Spinal cord (tissue), 10 donors: ENCODE data around the gene PVALEF. TPM values are rescaled to one million over a fixed set of nuclear protein-coding genes. Genes with fewer than 3 reads are reported as not detected.

Source experiments
- DNase-seq, 6 donors: peaks; one replicate each; pipeline versions ENCODE4 v3.0.0 to v3.0.0-alpha.2; 2013 to 2015; ENCODE audit warnings: low spot score in 6 of 6, low read depth in 4 of 6
- H3K27ac ChIP-seq: one replicate; pipeline ENCODE4 v1.5.1; 2013; ENCODE audit warnings: low read depth, low read length, control low read depth
- H3K27me3 ChIP-seq: one replicate; pipeline ENCODE4 v1.6.1; 2013; ENCODE audit warnings: low read length; ENCODE audit not compliant: control insufficient read depth, insufficient read depth
- H3K36me3 ChIP-seq: one replicate; pipeline ENCODE4 v1.6.1; 2013; ENCODE audit warnings: low read length; ENCODE audit not compliant: control insufficient read depth, insufficient read depth
- H3K4me1 ChIP-seq: one replicate; pipeline ENCODE4 v1.6.1; 2013; ENCODE audit warnings: low read length; ENCODE audit not compliant: control insufficient read depth, insufficient read depth
- H3K4me3 ChIP-seq: one replicate; pipeline ENCODE4 v1.5.1; 2013; ENCODE audit warnings: low read depth, low read length, control low read depth
- H3K9me3 ChIP-seq: one replicate; pipeline ENCODE4 v1.6.1; 2013; ENCODE audit warnings: low read length; ENCODE audit not compliant: control insufficient read depth, insufficient read depth
- WGBS: methylation state at CpG from one replicate; pipeline ENCODE4 v1.1.5; 2013; ENCODE audit warnings: missing lambda C conversion rate; ENCODE audit not compliant: insufficient coverage; 5-methylcytosine and 5-hydroxymethylcytosine counted together
- polyA plus RNA-seq, 2 donors: library from polyadenylated mRNA; unstranded; fragments of 120-200 nt; gene quantifications; one replicate each; pipeline ENCODE4 v1.2.1, GENCODE V29; 2013; ENCODE audit not compliant: insufficient read length in 2 of 2
- total RNA-seq, 2 donors: library from RNA; depleted of rRNA in 1 of 2; stranded (reverse); fragments of 120-200 nt in 1 of 2; fragments of >200 nt in 1 of 2; gene quantifications; one replicate each; pipeline versions ENCODE4 v1.2.3 to v1.2.4, GENCODE V29; 2013 to 2014
- donor health status: healthy.

PVALEF gene
- total and polyA plus RNA-seq, 4 donors = 0.11 to 0.90 (median 0.73) TPM; not detected in 1

- peak overlapping the region; percentile 15 for H3K27ac ChIP-seq
Observed at GRCh38 chr17:81120695-81121621, 44.3 kb upstream of the PVALEF start.

DNA sequence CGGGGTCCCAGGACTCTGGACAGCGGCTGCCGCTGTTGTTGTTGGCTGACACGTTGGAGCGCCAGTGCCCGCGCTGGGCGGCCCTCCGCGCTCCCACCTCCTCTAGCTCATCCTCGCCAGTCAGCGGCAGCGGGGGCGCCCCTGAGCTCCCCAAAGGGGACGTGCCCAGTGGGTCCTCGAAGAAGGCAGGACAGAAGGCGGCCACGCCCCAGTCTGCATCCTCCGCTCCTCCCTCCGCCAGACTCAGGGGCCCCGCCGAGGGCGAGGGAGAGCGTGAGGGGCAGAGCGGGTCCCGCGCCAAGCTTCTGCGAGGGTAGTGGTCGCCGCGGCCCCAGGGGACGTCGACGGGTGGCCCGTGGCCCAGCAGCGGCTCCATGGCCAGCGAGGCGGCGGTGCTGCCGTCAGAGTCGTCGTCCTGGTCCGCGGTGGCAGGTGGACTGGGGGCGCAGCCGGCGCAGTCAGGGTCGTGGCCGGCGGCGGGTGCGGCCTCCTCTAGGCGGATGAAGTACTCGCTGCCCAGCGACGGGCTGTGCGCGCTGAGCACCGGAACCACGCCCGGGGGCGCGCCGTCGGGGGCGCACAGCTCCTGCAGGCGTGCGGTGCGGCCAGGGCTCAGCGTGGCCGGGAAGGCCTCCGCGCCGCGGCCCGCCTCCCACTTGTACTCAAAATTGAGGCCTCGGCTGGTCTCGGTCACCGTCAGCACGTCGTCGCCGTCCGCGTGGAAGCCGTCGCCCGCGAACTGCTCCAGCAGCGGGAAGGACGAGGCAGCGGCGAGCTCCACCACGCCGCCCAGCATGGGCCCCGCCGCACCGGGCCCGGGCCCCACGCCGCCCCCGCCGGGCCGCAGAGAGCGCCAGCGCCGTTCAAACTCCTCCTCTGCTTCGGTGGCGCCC is 43.2 kb upstream of the PVALEF start:
- no peaks in the 10 kb centered on the region for H3K9me3 ChIP-seq
- no peaks in the 10 kb centered on the region for H3K27me3 ChIP-seq
- peak in 1 of 6 donors; percentile 38 for DNase-seq
- H3K36me3 ChIP-seq = peaks cover 95% of the 10 kb centered on the region
- 36% methylated on average over 104 of the region's 109 CpGs for WGBS
- H3K4me3 ChIP-seq = no peak overlapping the region
- no peak overlapping the region for H3K27ac ChIP-seq
- peaks cover 75% of the 10 kb centered on the region for H3K4me1 ChIP-seq

More at GRCh38 chr17:81120695-81121621, 44.3 kb upstream of the PVALEF start:
- Histone ChIP-seq H3K27me3 (no peaks in the 10 kb centered on the region), H3K4me3 (peak overlapping the region; percentile 9), H3K36me3 (peaks cover 96% of the 10 kb centered on the region), H3K9me3 (no peaks in the 10 kb centered on the region), H3K4me1 (peaks cover 78% of the 10 kb centered on the region)
- no peak for DNase-seq
- WGBS = 81% methylated on average over 45 of the region's 45 CpGs

DNA sequence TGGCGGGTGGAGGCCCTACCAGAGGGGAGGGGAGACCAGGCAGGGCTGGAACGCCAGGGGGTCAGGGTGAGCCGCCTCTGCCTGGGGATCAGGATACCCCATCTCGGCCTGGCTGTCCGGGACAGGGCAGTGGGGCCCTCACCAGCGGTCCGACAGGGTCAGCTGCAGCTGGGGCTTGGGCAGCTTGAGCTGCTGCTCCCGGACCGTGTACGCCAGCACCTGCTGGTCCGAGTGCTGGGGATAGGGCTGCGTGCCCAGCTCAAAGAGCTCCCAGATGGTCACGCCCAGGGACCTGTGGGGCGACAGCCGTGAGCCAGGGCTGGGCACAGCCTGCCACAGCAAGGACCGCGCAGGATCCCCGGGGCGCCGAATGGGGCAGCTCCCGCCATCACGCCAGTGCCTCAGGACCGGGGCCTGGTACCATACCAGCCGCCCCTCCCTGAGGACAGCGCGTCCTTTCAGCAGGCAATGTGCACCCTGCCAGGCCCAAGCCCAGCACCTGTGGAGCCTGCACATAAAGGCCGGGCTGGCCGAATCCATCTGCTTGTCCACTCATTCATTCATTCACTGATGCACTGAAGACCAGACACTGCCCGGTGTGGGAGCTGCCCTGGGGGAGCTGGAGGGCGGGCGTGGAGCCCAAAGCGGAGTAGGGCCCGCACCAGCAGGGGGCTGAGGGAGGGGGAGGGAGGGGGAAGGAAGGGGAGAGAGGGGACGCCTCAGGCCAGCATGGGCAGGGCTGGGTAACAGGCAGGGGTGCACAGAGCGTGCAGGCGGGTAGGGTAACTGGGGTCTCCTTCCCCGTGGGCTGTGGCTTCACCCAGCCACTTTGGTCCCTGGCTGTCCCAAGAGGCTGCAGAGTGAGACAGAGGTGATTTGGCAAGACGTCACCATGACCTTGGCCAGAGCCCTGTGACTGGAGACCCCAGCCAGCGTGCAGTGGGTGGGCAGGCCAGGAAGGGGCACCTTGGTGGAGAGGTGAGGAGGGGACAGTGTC is 42.0 kb upstream of the PVALEF start:
- Histone ChIP-seq H3K4me1 (peaks cover 74% of the 10 kb centered on the region), H3K4me3 (peak overlapping the region; percentile 39), H3K27ac (peak overlapping the region; percentile 10)

DNA sequence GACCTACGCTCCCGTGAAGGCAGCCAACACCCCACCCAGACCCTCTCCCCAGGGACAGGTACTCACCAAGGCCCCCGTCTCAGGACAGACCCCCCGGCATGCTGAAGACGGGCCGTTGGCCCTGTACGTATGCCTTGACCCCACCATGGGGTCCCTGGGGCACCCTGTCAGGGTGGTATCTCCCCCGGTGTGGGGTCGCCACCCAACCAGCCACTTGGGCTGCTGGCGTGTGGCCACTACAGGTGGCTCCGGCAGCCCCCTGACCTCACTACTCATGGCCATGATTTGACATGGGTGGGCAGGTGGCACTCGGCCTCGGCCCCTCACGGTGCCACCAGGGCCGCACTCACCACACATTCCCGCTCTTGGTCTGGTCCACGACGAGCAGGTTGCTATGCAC is 40.9 kb upstream of the PVALEF start:
- Histone ChIP-seq H3K36me3 (peaks cover 94% of the 10 kb centered on the region), H3K27ac (no peak overlapping the region), H3K9me3 (no peaks in the 10 kb centered on the region), H3K4me1 (peaks cover 74% of the 10 kb centered on the region), H3K27me3 (no peaks in the 10 kb centered on the region), H3K4me3 (peak overlapping the region; percentile 39)
- 92% methylated on average over 18 of the region's 18 CpGs for WGBS
- DNase-seq = no peak

More for the DNA sequence above, 42.0 kb upstream of the PVALEF start:
- H3K9me3 ChIP-seq = no peaks in the 10 kb centered on the region
- no peak for DNase-seq
- peaks cover 95% of the 10 kb centered on the region for H3K36me3 ChIP-seq
- H3K27me3 ChIP-seq = no peaks in the 10 kb centered on the region
- 82% methylated on average over 36 of the region's 39 CpGs for WGBS

- no peaks in the 10 kb centered on the region for H3K27me3 ChIP-seq
- peak overlapping the region; percentile 39 for H3K4me3 ChIP-seq
- peak overlapping the region; percentile 40 for H3K27ac ChIP-seq
- peaks cover 94% of the 10 kb centered on the region for H3K36me3 ChIP-seq
- H3K9me3 ChIP-seq = no peaks in the 10 kb centered on the region
- DNase-seq = no peak
- 63% methylated on average over 9 of the region's 14 CpGs for WGBS
- peaks cover 75% of the 10 kb centered on the region for H3K4me1 ChIP-seq
Observed at GRCh38 chr17:81125573-81126081, 39.7 kb upstream of the PVALEF start.

GRCh38 chr17:81126281-81127132 is 38.8 kb upstream of the PVALEF start:
- no peak for DNase-seq
- Histone ChIP-seq H3K4me3 (peak overlapping the region; percentile 39), H3K4me1 (peaks cover 75% of the 10 kb centered on the region), H3K27ac (peak overlapping the region; percentile 29), H3K27me3 (no peaks in the 10 kb centered on the region), H3K36me3 (peaks cover 94% of the 10 kb centered on the region), H3K9me3 (no peaks in the 10 kb centered on the region)
- 76% methylated on average over 25 of the region's 34 CpGs for WGBS

- Histone ChIP-seq H3K27ac (peak overlapping the region; percentile 85), H3K27me3 (no peaks in the 10 kb centered on the region), H3K4me1 (peaks cover 77% of the 10 kb centered on the region), H3K9me3 (no peaks in the 10 kb centered on the region), H3K36me3 (peaks cover 94% of the 10 kb centered on the region), H3K4me3 (peak overlapping the region; percentile 63)
- DNase-seq = no peak
- WGBS = 64% methylated on average over 4 of the region's 5 CpGs
Observed at GRCh38 chr17:81127133-81127455, 38.2 kb upstream of the PVALEF start.

GRCh38 chr17:81127526-81128177 is 37.7 kb upstream of the PVALEF start:
- WGBS = 80% methylated on average over 12 of the region's 25 CpGs
- no peak for DNase-seq
- H3K27ac ChIP-seq = peak overlapping the region; percentile 85

More at GRCh38 chr17:81127526-81128177, 37.7 kb upstream of the PVALEF start:
- H3K27me3 ChIP-seq = no peaks in the 10 kb centered on the region
- no peaks in the 10 kb centered on the region for H3K9me3 ChIP-seq
- H3K4me3 ChIP-seq = peak overlapping the region; percentile 63
- H3K4me1 ChIP-seq = peaks cover 77% of the 10 kb centered on the region
- H3K36me3 ChIP-seq = peaks cover 96% of the 10 kb centered on the region
